ENCODE measurements around the gene TBC1D16. TPM values are rescaled to one million over a fixed set of nuclear protein-coding genes. Genes with fewer than 3 reads are reported as not detected.

TBC1D16 gene
- total and polyA plus RNA-seq, 10 of the 15 experiments (the other 5 are each of a cell fraction or from before 2014, with no cell fraction given): 0.01 to 0.13 (median 0.06) TPM; not detected in 3

DNA sequence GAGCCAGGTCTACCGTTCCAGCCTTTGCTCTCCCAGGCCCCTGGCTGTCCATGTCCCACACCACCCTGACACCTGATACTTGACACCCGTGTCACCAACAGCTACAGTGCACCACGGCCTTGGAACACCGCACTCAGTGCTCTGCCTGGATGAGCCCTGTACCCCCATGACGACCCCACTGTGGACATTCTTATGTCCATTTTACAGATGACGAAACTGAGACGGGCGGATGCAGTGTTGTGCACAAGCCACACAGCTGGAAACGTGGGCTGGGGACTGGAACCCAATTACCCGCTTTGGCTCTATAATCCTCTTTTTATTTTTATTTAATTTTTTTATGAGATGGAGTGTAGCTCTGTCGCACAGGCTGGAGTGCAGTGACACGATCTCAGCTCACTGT is 112.9 kb downstream of the TBC1D16 start:
- CTCF ChIA-PET: interaction anchor here (0.9 to 1.4 kb wide), 4 partner anchors 8 to 117 kb away, joined by 3 read pairs; no protein-coding TSS in a partner anchor
- intact Hi-C loops (cut with micrococcal nuclease; ENCODE audit: unreplicated experiment): loop anchor here (5.0 kb wide), 1 partner anchor 75 kb away; no protein-coding TSS in a partner anchor
- H3K27me3 ChIP-seq (replicated peaks in 1 of 2; ENCODE audit: control insufficient read depth in 2 of 2, insufficient read depth in 2 of 2, low read length in 1 of 2): no peaks in the 10 kb centered on the region; a peak in 1 of 4 replicates
- no peaks in the 10 kb centered on the region for H4K20me1 ChIP-seq (ENCODE audit: control insufficient read depth, insufficient read depth)
- 61% methylated on average over 12 of the region's 12 CpGs for WGBS (ENCODE audit: insufficient coverage, insufficient replicate concordance, low lambda C conversion rate, missing lambda C conversion rate)
- no peaks in the 10 kb centered on the region for H3K9me3 ChIP-seq (replicated peaks; ENCODE audit: control insufficient read depth, insufficient read depth, low read length)
- SMC1A ChIA-PET (ENCODE audit: uncharacterized antibody, unreplicated experiment): interaction anchor here (0.9 kb wide), 2 partner anchors 9 to 83 kb away, joined by 3 read pairs; partner anchors contain the start of gene CBX4
- no peak overlapping the region for H3K4me2 ChIP-seq (ENCODE audit: control insufficient read depth, insufficient read depth)
- DNase-seq (ENCODE audit: low read depth, low spot score) (no peak), FAIRE-seq (no peak), ATAC-seq (no peak)
- no TSS peak for BruUV-seq (replicated peaks)
- H3K36me3 ChIP-seq (ENCODE audit: control insufficient read depth in 2 of 2, insufficient read depth in 2 of 2, low read length in 1 of 2): no peaks in the 10 kb centered on the region
- RAD21 ChIA-PET (ENCODE audit: unreplicated experiment): interaction anchor here (0.7 to 2.0 kb wide), 4 partner anchors 9 to 116 kb away, joined by 3 to 5 read pairs (median 4); no protein-coding TSS in a partner anchor
- in situ Hi-C loops (cut with MboI): no loop called here
- no peaks in the 10 kb centered on the region for H3K79me2 ChIP-seq (ENCODE audit: control insufficient read depth, insufficient read depth, low read length)
- H3K27ac ChIP-seq (ENCODE audit: control insufficient read depth, insufficient read depth): no peak overlapping the region
- H2AFZ ChIP-seq (ENCODE audit: control insufficient read depth, low read depth, low read length): no peak overlapping the region
- H3K9ac ChIP-seq (ENCODE audit: control insufficient read depth, insufficient read depth, low read length): no peak overlapping the region
- H3K4me1 ChIP-seq (ENCODE audit: control insufficient read depth, insufficient read depth, low read length): peaks cover 21% of the 10 kb centered on the region
- TF ChIP-seq CHD4 (IDR thresholded peaks at IDR 0.05): no peak
- TF ChIP-seq ZSCAN29 (IDR thresholded peaks at IDR 0.05): no peak
- TF ChIP-seq NFYB (IDR thresholded peaks at IDR 0.05; ENCODE audit: insufficient read depth, low read depth, low read length): no peak
- no peak for TF ChIP-seq SREBF2 (IDR thresholded peaks at IDR 0.05; ENCODE audit: low read length)
- TF ChIP-seq, protein P1, sequence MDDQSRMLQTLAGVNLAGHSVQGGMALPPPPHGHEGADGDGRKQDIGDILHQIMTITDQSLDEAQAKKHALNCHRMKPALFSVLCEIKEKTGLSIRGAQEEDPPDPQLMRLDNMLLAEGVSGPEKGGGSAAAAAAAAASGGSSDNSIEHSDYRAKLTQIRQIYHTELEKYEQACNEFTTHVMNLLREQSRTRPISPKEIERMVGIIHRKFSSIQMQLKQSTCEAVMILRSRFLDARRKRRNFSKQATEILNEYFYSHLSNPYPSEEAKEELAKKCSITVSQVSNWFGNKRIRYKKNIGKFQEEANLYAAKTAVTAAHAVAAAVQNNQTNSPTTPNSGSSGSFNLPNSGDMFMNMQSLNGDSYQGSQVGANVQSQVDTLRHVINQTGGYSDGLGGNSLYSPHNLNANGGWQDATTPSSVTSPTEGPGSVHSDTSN (IDR thresholded peaks at IDR 0.05; ENCODE audit: insufficient replicate concordance, low read depth, low read length): no peak
- no peak for TF ChIP-seq SMAD5 (IDR thresholded peaks at IDR 0.05; ENCODE audit: low read depth)
- no peak for TF ChIP-seq DPF2 (IDR thresholded peaks at IDR 0.05)
- TF ChIP-seq, protein P2, sequence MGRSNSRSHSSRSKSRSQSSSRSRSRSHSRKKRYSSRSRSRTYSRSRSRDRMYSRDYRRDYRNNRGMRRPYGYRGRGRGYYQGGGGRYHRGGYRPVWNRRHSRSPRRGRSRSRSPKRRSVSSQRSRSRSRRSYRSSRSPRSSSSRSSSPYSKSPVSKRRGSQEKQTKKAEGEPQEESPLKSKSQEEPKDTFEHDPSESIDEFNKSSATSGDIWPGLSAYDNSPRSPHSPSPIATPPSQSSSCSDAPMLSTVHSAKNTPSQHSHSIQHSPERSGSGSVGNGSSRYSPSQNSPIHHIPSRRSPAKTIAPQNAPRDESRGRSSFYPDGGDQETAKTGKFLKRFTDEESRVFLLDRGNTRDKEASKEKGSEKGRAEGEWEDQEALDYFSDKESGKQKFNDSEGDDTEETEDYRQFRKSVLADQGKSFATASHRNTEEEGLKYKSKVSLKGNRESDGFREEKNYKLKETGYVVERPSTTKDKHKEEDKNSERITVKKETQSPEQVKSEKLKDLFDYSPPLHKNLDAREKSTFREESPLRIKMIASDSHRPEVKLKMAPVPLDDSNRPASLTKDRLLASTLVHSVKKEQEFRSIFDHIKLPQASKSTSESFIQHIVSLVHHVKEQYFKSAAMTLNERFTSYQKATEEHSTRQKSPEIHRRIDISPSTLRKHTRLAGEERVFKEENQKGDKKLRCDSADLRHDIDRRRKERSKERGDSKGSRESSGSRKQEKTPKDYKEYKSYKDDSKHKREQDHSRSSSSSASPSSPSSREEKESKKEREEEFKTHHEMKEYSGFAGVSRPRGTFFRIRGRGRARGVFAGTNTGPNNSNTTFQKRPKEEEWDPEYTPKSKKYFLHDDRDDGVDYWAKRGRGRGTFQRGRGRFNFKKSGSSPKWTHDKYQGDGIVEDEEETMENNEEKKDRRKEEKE (IDR thresholded peaks at IDR 0.05): no peak
- TF ChIP-seq SUPT20H (IDR thresholded peaks at IDR 0.05; ENCODE audit: borderline replicate concordance, control insufficient read depth, low read depth, low read length): no peak
- no peak overlapping the region for H3K4me3 ChIP-seq
- POLR2A ChIA-PET: no interaction called here

Measured in GM12878 (cell line).